A172 (cell line): ENCODE results near the gene TMEM53. TPM values are rescaled to one million over a fixed set of nuclear protein-coding genes. Genes with fewer than 3 reads are reported as not detected.
A peak's percentile ranks its signal among the peaks of the same experiment; 100 is the strongest.
"Not testable (repeated sequence)": the region's sequence is repeated elsewhere in the genome, so short reads cannot be mapped to it uniquely, and the experiment has no call there.

Source experiments
- DNase-seq: peaks from one replicate; pipeline ENCODE4 v3.0.0-alpha.2; 2015; ENCODE audit warnings: low spot score
- total RNA-seq: library from RNA; depleted of rRNA; stranded (reverse); fragments of >200 nt; shearing (Covaris generic); gene quantifications from 2 replicates; pipeline ENCODE4 v1.2.3, GENCODE V29; 2014; rRNA removed

The TMEM53 gene
- total RNA-seq: 3.7 and 4.6 TPM in 2 replicates

DNA sequence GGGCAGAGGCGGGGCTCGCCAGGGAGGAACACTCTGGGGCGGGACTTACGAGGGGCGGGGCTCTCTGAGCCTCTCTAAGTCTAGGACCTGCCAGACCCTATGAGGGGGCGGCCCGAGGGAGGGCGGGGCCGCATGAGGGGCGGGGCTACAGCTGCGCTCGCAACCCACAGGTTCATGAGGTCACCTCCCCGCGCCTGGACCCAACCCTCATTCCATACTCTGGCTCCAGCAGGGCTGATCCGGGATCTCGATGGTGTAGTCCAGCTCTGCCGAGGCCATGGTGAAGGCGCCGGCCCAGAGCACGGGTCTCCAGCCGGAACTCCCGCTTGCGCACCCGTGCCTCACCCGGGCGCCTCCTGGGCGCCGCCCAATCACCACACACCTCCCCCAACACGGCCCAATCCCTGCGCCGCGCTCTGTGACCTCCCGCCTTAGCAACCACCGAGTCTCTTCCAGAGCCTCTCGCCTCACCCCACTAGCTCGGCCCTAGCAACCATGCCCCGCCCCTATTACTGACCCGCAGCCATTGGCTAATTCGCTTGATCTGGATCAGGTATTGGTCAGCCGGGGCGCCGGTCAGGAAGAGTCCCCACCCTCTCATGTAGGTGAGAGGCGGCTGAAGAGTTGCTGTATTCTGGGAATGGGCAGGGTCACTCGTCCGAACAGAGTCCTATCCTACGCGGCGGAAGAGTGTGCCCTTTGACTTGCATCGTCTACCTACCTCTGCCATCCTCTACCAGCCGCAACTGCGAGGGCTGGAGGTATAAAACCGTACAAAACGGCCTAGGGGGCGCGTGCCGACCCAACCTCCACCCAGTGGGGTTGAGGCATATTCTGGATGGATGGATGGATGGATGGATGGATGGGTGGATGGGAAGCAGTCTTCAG lies at the start of gene TMEM53, which contains the start of gene ARMH1:
Gene TMEM53 (minus strand): TSS at position 369 of the 888 bp plus-strand sequence. CDS start 90 bp downstream, at position 279.
Gene ARMH1 (plus strand): TSS at position 602 of the 888 bp plus-strand sequence. CDS start 14,984 bp downstream, outside the sequence.
- DNase-seq: peak; percentile 98

DNA sequence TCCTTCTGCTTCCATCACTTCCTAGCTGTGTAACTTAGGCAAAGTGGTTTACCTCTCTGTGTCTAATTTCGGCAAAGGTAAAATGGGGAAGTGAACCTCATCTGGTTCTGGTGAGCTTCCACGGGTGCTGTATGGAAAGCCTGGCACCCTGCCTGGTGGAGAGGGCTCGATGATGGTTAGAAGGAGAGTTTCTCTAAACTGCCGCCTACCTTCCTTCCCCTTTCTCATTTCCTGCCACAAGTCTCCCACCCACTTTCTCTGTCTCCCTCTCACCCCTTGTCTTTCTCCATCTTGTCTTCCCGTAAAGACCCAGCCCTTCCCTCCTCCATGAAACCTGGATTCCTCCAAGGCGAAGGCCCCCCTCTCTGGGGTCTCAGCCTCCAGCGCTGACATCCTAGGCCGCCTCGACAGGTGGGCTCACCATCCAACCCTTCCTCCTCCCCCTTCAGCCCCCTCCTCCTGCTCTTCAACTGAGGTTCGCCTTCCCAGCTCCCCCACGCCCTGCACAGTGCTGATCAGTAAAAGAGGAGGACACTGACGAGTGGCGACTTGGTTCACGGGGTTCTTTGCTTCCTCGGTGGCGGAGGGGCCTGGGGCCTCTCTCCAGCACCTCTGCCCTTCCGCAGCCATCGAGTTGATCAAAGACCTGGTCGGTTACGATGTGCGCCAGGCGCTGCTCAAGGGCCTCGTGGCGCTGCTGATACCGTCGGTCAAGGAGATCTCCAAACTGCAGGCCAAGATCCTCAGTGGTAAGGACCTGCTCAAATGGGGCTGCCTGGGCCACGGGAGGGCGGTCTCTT lies 49.4 kb upstream of the TMEM53 start:
- no peak for DNase-seq

DNA sequence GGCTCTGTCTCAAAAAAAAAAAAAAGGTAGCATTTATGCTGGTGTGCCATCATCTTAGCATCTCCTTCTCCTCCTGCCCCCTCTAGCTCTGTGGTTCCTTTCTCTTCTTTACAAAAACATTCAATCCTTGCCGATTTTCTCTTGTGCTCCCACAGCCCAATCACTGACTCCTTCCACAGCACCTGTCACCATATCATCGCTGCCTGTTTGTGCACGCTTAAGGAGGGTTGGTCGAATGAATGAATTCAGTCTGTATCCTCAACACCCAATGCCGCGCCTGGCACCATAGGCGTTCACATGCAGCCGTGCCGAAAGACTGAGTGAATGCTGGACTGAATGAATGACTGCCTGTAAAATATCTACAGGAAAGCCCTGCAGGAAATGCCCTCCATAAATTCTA lies 48.8 kb upstream of the TMEM53 start:
- DNase-seq: no peak

DNA sequence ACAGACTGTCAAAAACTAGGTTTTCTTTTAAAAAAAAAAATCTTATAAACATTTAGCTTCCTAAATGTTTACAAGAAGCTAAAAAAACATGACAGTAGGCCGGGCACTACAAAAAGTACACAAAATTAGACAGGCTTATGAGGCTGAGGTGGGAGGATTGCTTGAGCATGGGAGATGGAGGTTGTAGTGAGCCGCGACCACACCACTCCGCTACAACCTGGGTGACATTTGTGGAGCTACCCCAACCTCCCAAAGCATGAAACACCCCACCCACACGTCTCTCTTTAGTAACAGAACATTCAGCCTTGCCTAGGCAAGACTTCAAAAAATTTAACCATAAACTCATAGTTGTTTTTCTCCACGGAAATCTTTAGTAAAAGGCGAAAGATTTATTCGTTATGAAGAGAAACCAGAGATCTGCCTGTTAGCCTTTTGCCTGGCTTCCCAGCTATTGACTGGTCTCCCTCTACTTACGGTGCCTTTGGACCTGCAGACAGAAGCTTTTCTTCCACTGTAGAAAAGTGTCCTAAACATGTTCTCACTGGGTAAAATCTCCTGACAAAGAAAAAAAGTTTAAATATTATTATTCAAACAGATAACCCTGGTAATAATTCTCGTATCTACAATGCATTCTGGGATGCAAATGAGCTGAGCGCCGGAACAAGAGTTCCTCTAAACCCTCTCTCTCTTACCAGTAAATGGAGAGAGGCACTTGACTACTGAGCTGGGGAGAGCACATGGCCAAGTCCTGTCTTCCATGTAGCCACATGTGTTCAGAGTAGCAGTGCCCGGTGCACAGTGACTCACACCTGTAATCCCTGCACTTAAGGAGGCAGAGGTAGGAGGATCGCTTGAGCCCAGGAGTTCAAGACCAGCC lies 47.4 kb upstream of the TMEM53 start:
- DNase-seq: peak; percentile 99

DNA sequence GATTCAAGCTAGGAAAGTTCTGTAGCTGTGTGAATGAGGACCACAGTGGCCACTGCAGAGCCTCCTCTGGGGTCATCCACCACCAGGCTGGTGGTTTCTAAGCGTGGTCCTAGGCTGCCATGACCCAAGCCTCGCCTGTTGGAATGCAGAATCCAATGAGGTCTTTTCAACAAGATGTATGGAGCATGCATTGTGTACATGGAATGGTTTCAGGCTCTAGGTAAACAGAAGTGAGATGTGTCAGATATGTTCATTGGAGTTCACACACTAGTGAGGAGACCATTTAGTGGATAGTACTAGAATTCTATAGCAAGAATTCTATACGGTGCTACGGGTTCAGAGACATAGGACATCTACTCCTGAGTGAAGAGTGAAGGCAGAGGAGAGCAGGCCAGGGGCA lies 46.0 kb upstream of the TMEM53 start:
- no peak for DNase-seq

DNA sequence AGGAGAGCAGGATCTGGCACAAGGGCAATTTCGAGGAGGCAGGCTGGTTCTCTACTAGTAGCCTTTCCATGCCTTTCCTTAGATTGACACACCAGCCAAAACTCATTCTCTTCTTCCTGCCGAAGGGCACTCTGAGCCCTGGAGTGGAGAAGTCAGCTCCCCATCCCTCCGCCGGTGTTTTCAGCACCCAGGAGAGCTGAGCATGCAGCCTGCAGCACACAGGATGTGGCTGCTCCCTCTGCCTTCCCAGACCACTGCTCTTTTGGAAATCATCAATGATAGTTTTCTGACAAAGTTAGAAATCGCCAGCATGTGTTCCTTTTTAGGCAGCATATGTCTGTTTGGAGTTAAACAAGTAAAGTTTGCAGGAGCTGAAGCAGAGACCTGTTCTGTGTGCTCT lies 45.0 kb upstream of the TMEM53 start:
- no peak for DNase-seq

DNA sequence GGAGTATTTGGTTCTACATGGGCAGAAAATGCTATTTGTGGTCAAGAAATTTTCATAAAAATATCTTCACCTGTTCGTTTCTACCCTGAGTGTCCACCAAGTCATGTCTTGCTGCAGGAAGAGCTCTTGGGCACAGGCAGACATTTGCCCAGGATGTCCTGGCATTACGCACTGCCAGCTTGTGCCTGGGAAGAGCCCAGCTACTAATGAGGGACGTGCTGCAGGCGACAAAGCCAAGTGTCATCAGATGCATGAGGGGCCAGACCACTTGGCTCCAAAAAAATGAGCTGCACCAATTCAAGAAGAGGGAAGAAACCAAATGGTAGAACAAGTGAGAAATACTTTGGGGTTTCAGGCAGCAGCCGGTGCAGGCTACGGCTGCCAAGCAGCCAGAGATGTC lies 43.8 kb upstream of the TMEM53 start:
- DNase-seq: no peak

DNA sequence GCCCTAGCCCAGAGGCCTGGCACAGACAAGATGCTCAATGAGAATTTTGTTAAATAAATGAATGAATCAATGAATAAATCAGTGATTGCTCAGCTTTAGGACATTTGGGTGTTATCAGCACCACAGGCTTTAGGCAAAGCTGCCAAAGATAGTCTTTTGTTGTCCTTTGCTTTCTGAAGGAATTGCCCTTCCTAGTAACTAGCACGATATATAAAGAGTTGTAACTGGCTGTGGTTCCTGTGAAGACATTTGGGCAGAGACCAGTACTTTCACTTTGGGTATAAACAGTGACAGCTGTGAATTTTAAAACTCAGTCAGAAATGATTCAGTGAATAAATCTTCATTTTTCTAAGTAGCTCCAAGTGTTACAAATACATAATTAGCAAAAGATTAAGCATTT lies 43.4 kb upstream of the TMEM53 start:
- no peak for DNase-seq

DNA sequence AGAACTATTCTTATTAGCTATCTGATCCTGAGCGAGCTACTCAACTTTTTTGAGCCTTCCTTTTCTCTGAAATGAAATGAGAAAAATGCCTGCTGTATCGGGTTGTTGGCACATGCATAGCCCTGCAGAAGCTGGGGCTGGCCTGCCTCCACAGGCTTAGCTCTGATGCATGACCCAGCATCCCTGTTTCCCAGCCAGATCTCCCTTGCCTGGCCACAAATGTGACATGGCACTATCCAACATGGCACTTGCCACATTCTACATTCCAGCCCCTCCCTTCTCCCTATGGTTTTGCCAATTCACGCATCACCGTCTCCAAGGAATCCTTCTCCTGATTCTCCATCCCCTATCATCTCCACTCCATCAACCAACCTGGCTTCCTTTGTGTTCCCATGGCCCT lies 42.9 kb upstream of the TMEM53 start:
- DNase-seq: no peak

DNA sequence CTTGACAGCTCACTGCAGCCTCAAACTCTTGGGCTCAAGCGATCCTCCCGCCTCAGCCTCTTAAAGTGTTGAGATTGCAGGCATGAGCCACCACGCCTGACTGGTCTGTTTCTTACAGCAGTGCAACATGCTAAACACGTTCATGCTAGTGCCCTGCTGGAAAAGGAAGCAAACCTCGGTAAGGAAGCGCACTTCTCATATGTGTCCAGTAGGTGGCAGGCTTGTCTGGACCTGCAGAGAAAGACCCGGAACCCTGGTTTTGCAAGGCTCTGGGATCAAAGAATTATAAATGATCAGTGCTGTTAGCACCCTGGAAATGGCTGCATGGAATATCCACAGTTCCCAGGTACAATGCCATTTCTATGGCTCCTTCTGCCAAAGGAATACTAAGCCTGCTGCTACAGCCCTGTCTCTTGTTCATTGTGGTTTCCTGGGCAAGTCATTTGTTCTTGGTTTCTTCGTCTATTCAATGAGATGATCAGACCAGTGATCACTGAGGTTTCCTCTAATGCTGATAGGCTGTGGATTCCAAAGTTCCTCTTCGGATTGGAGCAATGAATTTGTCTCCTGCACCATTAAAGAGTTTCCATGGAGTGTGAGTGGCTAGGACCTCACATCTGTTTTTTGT lies 40.8 kb upstream of the TMEM53 start:
- DNase-seq: peak; percentile 58

DNA sequence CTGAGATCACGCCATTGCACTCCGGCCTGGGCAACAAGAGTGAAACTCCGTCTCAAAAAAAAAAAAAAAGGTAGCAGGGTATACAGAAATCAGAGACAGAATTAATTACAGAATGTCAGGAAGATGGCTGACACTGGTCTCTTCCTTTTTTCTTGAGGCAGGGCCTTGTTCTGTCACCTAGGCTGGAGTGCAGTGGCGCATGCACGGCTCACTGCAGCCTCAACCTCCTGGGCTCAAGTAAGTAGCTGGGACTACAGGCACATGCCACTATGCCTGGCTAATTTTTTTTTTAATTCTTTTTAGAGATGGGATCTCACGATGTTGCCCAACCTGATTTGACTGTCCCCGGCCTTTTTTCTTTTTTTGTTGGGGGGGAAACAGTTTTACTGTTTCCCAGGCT lies 40.3 kb upstream of the TMEM53 start:
- DNase-seq: no peak

DNA sequence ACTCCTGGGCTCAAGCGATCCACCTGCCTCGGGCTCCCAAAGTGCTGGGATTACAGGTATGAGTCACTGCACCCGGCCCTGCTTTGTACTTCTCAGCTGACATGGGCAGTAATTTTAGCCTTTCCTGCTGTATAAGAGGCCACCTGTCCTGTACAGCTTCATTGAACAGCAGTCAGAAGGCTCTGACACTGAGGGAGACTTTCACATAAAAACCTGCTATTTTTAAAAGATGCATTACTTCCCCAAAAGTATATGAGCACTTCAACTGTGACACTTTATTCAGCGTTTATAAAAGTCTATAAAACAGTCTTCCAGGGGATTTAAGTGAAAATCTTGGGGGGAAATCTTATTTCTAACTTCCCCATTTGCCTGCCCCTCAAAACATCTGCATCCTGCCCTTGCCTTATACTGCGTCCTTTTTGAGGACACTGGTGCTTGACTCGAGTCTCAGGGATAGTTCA lies 39.1 kb upstream of the TMEM53 start:
- DNase-seq: no peak

DNA sequence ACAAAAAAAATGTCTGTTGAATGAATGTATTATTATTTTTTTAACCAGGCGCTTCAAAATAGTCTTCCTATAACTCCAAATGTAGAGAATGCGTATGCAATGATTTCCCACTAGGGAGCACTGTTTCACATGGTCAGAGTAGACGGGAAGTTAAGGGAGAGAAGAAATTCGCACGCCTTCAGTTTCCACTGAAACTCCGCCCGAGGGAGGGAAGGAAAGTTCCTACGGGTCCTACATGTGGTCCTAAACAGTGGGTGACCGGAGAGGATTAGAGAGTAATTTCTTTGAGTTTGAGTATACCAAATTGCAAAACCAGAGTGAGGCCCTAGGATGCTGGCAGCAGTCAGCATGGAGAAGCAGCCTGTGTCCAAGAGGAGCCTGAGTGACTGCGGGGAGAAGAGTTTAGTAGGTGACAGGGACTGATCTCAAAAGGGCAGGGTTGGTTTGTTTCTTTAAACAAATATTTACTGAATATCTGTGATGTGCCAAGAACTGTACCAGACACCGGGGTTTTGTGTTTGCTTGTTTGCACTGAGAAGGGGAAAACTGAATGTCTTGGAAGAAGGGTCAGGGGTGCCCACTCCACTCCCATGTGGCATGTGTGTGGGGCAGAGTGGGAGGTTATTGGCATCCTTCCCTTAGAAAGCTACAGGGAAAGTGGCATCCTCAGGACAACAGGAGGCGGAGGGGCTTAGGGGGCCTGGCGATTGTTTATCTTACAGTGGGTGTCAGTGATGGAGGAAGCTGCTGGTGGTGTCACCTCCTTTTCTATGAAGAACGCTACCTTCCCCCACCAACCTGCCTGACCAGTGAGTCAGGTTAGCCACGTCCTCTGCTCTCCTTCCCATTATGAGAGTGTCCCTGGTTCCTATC lies 33.9 kb upstream of the TMEM53 start:
- DNase-seq: peak; percentile 35

DNA sequence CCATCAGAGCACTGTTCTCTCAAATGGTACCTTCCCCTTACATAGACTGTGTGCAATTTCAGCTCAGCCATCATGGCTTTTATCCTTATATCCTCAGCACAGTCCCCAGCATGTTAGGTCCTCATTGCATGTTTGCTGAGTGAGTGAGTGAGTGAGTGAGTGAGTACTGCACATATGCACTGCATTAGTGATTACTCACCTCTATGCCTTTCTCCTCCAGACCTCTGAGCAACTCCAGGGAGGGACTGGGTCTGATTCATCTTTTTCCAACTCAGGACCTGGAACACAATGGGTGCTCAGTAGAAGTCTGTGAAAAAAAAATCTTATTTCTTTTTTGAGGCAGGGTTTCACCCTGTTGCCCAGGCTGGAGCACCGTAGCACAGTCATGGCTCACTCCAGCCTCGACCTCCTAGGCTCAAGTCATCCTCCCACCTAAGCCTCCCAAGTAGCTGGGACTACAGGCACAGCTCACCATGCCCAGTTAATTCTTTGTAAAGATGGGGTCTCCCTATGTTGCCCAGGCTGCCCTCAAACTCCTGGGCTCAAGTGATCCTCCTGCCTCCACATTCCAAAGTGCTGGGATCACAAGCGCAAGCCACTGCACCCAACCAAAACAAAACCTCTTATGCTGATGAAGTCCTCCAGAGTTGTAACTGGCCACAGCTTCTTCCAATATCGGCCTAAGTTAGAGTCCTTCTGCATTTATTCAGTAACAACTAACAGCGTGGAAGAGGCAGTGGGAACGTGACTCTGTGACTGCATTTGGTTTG lies 33.0 kb upstream of the TMEM53 start:
- peak; percentile 87 for DNase-seq

DNA sequence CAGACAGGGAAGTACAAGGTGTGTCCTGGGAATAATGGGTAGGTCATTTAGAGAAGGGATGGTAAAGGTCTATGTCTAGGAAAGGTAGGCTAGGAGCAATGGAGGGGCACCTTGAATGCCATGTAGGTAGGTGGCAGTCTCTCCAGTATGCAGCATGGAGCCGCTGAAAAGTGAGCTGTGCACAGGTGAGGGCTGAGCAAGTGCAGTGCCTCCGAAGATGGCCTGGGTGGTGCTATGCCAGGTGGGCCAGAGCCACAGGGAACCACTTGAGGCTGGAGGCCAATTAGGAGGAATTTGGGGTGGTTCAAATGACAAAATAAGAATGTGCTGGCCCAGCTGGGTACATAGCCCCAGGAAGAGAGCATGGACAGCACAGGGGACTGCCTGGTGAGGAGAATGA lies 31.7 kb upstream of the TMEM53 start:
- DNase-seq: no peak

DNA sequence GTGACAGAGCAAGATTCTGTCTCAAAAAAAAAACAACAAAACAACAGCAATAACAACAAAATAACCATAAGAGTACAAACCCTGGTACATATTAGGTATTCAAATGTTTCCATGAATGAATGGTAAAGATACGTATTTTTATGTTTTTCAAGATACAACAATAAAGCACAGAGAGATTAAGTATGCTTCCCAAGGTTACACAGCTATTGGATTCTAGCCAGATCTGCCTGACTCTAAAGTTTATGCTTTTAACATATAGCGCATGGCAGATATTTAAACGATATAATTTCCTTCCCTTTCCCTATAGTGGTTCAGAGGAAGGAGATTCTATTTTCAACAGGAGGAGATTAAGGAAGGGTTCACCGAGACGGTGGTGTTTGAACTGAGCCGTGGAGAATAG lies 31.2 kb upstream of the TMEM53 start:
- DNase-seq: no peak

DNA sequence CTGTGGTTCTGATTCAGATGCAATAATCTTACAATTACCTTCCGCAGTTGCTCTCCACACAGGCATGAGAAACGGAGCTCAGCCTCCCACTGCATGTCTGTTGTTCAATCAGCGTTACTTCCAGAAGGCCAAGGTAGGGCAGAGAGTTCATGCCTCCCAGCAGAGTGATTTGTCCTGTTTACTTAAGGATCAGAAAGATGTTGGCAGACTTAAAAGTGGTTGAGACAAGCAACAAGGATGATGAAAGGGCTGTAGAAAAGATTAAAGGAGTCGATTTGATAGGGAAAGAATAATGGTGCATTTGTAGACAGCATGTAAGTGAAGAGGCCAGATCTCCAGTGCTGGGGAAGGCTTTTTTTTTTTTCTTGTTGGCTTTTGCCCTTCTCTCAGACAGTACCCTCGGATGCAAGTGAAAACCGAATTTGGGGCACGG lies 26.9 kb upstream of the TMEM53 start:
- DNase-seq: no peak

DNA sequence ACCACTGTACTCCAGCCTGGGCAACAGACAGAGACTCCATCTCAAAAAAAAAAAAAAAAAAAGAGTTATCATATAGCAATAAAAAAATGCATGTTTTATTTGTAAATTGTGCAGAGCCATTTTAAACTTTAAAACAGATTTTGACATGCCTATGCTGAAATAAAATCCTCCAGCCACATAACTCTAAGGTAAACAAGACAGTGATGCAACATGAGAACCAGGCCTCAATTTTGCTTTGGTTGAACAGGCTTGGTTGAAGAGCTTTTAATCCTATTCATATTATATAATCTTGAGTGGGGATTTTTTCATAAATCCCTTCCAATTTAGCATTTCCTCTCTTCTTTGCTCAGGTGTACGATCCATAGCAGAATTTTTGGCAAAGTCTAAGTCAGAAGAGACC lies 26.3 kb upstream of the TMEM53 start:
- DNase-seq: no peak

DNA sequence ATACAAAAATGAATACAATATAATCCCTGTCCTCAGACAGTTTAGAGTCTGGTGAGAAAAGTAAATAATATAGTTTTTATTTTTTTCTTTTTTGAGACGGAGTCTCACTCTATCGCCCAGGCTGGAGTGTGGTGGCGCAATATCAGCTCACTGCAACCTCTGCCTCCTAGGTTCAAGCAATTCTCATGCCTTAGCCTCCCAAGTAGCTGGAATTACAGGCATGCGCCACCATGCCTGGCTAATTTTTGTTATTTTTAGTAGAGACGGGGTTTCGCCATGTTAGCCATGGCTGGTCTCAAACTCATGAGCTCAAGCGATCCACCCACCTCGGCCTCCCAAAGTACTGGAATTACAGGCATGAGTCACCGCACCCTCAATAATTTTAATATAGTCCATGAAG lies 25.1 kb upstream of the TMEM53 start:
- not testable (repeated sequence) for DNase-seq
